Esophagus squamous epithelium (tissue), 5 donors: ENCODE results near the gene HOXB6. TPM values are rescaled to one million over a fixed set of nuclear protein-coding genes. Genes with fewer than 3 reads are reported as not detected.

Source experiments
- DNase-seq: peaks from one replicate; lab custom pipeline; 2025; lab: John Stamatoyannopoulos, UW
- H3K27ac ChIP-seq, 4 donors: fragments of 200-600 bp; sonication (generic); one replicate each; pipeline ENCODE4 v1.5.1; 2016 to 2019; ENCODE audit warnings: mild to moderate bottlenecking in 1 of 4
- H3K27me3 ChIP-seq, 4 donors: fragments of 200-600 bp; sonication (generic); 1 replicate in 3 of 4; 2 replicates in 1 of 4; pipeline versions ENCODE4 v1.5.1 to v1.6.0; 2017 to 2021; ENCODE audit warnings: antibody characterized with exemption in 1 of 4
- H3K36me3 ChIP-seq, 3 donors: fragments of 200-600 bp; sonication (generic); one replicate each; pipeline ENCODE4 v1.5.1; 2016 to 2019
- H3K4me1 ChIP-seq, 3 donors: fragments of 200-600 bp; sonication (generic); one replicate each; pipeline ENCODE4 v1.5.1; 2017 to 2019
- H3K4me3 ChIP-seq, 4 donors: fragments of 200-600 bp; sonication (generic); 1 replicate in 3 of 4; 2 replicates in 1 of 4; pipeline ENCODE4 v1.5.1; 2016 to 2019; ENCODE audit warnings: mild to moderate bottlenecking in 2 of 4, moderate library complexity in 1 of 4
- H3K9me3 ChIP-seq, 3 donors: fragments of 200-600 bp; sonication (generic); one replicate each; pipeline ENCODE4 v1.5.1; 2016 to 2019
- CTCF ChIP-seq, 6 experiments: fragments of 450-650 bp in 4 of 6; fragments of 200-600 bp in 2 of 6; sonication (generic) in 2 of 6; IDR thresholded peaks; one replicate each; pipeline ENCODE4 v1.5.1; 2016 to 2019; ENCODE audit warnings: antibody characterized with exemption in 6 of 6, mild to moderate bottlenecking in 4 of 6, moderate library complexity in 4 of 6
- POLR2A ChIP-seq, 4 donors: fragments of 450-650 bp; IDR thresholded peaks; one replicate each; pipeline ENCODE4 v1.6.1; 2017; ENCODE audit warnings: antibody characterized with exemption in 4 of 4, mild to moderate bottlenecking in 4 of 4, moderate library complexity in 3 of 4
- WGBS, 2 donors: methylation state at CpG; one replicate each; pipeline ENCODE4 v1.1.5; 2018; 5-methylcytosine and 5-hydroxymethylcytosine counted together
- intact Hi-C: fragments of 100-400 bp; cut with DNase I; formaldehyde crosslinking; loops from one replicate; pipeline ENCODE4 v1.15.0; 2022
- total RNA-seq, 4 donors: library from RNA; depleted of rRNA; stranded (reverse); fragments of >200 nt; gene quantifications; one replicate each; pipeline ENCODE4 v1.1.0, GENCODE V29; 2016
- donor health status: DM: yes; HTN: yes; CAD: no.

The HOXB6 gene
- total RNA-seq, 4 donors from 2014 or later: 1.3 to 3.1 TPM; not detected in 2

- Histone ChIP-seq H3K36me3 (no peaks in the 10 kb centered on the region), H3K4me1 (peaks cover 0 to 92% (median 45%) of the 10 kb centered on the region in 3 donors), H3K27ac (peak overlapping the region; percentile 88 to 96 (median 92)), H3K9me3 (no peaks in the 10 kb centered on the region), H3K27me3 (peaks cover 0 to 100% (median 4%) of the 10 kb centered on the region in 4 donors), H3K4me3 (peak overlapping the region; percentile 49 to 83 (median 61))
- intact Hi-C loops: loop anchor here (5.0 kb wide), 1 partner anchor 37 kb away; no protein-coding TSS in a partner anchor
- no peak for DNase-seq
- WGBS, 2 donors: 17 to 23% methylated on average over 22 to 26 of the region's 43 CpGs
- no peak for TF ChIP-seq POLR2A (IDR thresholded peaks at IDR 0.05)
- no peak for TF ChIP-seq CTCF (IDR thresholded peaks at IDR 0.05)
These were observed 25.9 kb downstream of the HOXB6 start for GRCh38 chr17:48578616-48579470.

- no peaks in the 10 kb centered on the region for H3K36me3 ChIP-seq
- H3K9me3 ChIP-seq: no peaks in the 10 kb centered on the region
- peak in 1 of 4 donors; percentile 38 for TF ChIP-seq POLR2A (IDR thresholded peaks at IDR 0.05)
- TF ChIP-seq CTCF (IDR thresholded peaks at IDR 0.05): no peak
- H3K27me3 ChIP-seq: peaks cover 0 to 100% (median 6%) of the 10 kb centered on the region in 4 donors
- intact Hi-C loops: loop anchor here (5.0 kb wide), 1 partner anchor 36 kb away; no protein-coding TSS in a partner anchor
- H3K4me3 ChIP-seq: peak within 1 kb of the TSS; percentile 49 to 83 (median 61)
- WGBS, 2 donors: 1 to 2% methylated on average over 22 to 26 of the region's 58 CpGs
- no peak for DNase-seq
- peak within 1 kb of the TSS; percentile 88 to 96 (median 92) for H3K27ac ChIP-seq
- H3K4me1 ChIP-seq: peaks cover 0 to 95% (median 49%) of the 10 kb centered on the region in 3 donors
These were observed 26.7 kb downstream of the HOXB6 start, which contains the start of gene HOXB4 for GRCh38 chr17:48577946-48578615. TSS of gene HOXB4 (minus strand) at chr17:48578350. CDS start at chr17:48578319, 31 bp downstream.

GRCh38 chr17:48577330-48577945, 27.3 kb downstream of the HOXB6 start:
- H3K27me3 ChIP-seq: peaks cover 0 to 100% (median 6%) of the 10 kb centered on the region in 4 donors

More at GRCh38 chr17:48577330-48577945, 27.3 kb downstream of the HOXB6 start:
- no peak for DNase-seq
- 4 to 13% methylated on average over 7 to 8 of the region's 19 CpGs for WGBS, 2 donors
- peak overlapping the region; percentile 49 to 83 (median 61) for H3K4me3 ChIP-seq
- no peaks in the 10 kb centered on the region for H3K36me3 ChIP-seq
- H3K9me3 ChIP-seq: no peaks in the 10 kb centered on the region
- intact Hi-C loops: loop anchor here (5.0 kb wide), 1 partner anchor 35 kb away; no protein-coding TSS in a partner anchor
- peak overlapping the region; percentile 88 to 96 (median 92) for H3K27ac ChIP-seq
- H3K4me1 ChIP-seq: peaks cover 0 to 95% (median 51%) of the 10 kb centered on the region in 3 donors
- no peak for TF ChIP-seq CTCF (IDR thresholded peaks at IDR 0.05)
- TF ChIP-seq POLR2A (IDR thresholded peaks at IDR 0.05): no peak
